HG02943 (cell line): ENCODE measurements around the gene TNS3.

Source experiments
- ATAC-seq: cut with Tn5 transposase; IDR thresholded peaks from one replicate; pipeline ENCODE4 v1.9.1; 2021; ENCODE audit warnings: mild to moderate bottlenecking, low read depth, moderate library complexity; ENCODE audit not compliant: unreplicated experiment

TNS3 gene

DNA sequence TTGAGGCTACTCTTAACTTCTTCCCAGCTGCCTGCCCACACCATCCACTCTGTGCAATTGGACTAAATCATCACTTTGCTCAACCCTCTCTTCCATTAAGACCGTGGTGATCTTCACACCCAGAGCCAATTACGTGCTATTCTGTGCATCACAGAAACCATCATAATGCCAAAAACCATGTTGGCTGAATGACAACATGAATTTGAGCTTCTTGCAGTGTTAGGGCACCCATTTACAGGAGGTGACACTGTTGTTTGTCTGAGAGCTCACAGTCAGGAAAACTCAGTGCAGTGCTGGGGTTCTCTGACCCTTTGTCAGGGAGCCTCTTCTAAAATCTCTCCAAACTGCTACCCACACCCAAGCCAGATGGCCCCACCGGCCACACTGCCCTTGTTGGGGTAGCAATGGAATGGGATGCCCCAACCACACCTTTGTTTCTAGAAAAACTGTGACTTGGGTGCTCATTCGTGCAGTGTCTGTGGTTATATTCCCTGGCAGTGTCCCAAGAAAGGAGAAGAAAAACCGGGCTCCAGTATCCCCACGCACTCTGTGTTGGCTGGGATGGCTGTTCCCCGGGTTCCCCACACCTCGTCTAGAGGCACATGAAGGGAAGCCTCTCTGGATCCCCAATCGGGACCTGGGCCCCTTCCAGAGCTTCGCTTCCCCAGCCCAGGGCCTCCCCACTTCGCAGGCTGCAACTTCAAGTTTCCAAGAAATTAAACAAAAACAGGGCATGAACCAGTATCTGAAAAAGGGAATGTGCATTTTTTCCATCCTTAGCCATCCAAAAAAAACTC, 2.0 kb upstream of the TNS3 start:
- ATAC-seq = no peak

DNA sequence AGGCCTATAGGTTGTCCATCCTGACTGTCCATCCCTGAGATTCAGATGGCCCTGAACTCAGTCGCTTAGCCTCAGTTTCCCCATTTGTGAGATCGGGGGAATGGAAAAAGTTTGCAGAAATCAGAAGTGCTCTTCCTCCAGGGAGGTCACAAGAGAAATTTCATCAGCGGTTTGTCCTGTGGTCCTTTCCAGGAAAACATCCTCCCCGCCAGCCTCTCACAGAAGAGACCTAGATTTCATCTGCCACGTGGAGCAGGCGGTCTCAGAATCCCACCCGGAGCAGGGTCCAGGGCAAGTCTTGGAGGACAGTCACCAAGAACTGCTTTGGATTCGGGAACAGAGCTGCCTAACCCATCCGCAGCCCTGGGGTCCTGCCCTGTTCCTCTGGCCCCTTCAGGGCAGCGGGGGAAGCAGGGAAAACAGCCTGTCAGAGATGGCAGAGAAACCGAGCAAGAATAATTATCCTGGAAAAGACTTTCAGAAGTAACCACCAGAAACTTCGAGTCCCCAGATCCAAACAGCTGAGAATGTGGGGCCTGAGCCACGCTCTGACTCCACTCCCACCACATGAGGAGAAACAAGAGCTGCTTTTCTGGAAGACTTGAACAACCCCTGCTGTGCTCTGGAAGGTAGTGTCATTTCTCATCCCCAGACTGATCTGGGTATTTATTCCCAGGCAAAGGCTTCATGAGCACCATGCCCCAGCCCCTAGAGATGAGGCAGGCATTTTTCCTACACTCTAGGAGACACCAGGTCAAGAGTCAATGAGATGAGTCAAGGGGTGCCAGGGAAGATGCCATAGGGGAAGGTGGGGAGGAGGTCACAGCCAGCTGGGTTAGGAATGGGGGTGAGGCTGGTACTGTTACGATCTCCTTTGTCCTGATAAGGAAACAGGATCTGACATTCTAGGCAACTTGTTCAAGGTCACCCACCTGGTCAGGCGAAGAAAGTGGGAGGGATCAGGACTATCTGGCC, 1.1 kb upstream of the TNS3 start:
- ATAC-seq = no peak

DNA sequence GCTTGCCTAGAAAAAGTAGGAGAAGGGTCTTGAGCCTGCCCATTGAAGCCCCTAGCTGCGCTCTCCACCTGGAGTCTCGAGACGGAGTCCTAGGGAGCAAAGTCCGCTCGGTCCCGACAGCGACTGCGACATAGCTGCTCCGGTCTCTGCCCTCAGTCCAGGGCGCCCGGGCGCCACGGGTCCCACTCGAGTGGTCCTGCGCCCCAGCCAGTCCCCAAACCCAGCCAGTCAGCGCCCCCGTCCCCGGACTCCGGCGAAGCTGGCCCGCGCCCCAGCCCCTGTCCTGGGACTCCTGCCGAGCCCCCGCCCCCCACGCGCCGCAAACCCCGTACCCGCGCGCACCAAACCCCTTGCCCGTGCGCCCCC, 490 bp downstream of the TNS3 start:
- no peak for ATAC-seq

DNA sequence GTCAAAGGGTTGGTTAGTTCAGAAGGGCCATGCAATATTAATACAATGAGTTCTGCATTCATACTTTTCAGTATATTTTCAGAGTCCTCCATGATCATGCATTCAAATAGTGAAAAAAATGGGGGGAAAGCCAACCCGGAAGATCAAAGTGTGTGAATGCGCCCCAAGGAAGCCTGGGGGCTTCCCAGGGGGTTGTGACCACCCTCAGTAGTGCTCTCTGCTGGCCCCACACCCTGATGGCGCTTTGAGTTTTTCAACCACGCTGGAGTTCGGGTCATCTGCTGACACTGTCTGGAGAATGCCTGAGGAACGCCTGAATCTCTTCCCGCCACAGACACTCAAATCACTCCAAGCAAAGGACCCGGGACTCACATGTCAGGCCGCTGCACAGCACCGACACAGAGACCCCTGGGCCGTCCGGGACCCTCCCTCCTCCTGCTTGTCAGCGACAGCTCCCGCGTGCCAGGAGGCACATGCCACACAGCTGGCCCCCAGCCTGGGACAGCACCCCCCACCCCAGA, 1.0 kb downstream of the TNS3 start:
- no peak for ATAC-seq

DNA sequence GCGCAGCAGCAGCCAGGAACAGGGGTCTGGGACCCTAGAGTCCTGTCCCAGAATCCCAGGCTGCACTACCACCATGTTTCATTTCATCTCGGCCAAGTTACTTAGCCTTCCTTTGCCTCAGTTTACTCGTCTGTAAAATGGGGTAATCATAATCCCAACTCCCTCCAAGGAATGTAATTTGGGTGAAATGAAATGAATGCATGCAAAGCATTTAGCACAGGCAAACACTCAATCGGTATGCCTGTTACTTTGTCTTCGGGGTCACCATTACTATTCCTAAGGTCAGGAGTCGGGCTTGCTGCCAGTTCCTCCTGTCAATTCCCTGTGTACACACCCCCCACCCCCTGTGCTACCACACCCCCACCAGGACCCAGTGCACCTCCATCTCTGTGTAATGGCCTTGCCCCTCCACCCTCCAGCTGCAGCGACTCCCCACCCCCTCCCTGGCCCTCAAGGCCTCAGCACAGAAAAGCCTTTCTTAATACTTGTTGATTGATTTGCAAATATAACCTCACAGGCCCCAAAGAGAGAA, 1.7 kb downstream of the TNS3 start:
- no peak for ATAC-seq

DNA sequence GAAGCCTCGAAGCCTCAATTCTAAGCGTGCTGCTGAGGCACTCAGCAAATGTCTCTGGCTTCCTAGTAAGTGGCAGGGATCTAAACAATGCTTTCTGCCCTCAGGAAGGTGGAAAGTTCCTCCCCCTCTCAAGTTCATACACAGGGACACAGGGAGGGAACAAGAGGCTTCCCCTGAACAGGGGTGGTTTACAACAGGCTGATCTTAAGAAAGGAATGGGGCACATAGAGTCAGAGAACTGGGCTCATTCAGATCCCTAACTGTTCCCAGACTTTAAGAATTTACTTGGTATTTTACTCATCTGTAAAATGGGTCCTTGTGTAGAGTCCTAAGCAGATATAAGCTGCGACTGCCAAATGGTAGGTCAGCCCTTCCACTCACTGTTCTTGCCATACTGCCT, 2.5 kb downstream of the TNS3 start:
- no peak for ATAC-seq

DNA sequence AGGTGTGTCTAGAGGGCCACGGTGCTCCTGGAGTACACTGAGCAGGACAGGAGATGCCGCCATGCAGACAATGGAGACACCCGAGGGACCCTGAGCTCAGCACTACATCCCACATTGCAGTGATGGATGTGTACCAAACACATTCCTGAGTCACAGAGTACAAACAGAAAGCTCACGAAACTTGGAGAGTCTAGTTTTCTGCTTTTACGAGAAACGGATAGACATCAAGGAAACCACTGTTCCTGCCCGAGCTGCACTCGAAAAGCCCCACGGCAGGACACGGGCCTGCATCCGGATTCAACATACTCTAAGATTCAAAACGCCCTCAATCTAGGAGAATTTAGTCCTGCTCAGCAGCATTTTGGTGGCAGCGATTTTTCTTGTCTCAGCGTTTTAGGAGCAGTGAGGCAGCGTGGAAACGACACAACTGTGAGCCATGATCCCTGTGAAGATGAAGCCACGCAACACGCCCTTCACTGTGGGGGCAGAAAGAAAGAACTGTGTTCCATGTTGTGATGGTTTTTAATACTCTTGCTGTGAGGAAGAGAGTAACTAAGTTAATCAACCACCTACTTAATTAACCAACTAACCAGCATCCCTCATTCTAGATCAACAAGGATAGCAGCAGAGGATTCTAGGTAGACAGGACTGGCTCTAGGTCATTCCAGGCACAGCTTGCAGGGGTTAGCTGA, 3.2 kb downstream of the TNS3 start:
- ATAC-seq = no peak

DNA sequence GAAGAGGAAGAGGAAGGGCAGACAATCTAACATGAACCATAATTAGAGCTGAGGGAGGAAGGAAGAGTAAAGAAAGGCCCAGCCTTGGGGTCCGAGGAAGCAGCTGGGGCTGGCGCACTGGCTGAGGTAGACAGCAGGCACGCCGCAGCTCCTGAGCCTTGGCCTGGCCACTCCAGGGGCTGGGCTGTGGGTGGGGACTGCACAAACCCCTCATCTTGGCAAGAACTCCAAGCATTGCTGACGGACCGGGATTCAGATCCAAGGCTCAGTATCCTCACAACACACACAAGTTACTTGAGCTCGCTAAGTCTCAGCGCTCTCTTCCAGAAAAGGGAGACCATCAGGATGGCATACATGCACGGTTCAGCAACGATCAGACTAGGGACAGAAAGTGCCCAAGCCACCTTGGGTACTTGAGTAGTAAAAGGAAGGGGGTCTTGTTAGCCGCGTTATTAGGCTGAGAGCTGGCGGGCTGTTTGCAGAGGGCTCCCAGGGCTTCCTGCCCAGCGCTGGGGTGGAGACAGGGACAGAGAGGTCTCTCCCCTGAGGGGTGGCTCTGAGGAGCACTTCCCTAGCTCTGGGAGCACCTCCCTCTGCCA, 4.5 kb downstream of the TNS3 start:
- ATAC-seq = no peak

DNA sequence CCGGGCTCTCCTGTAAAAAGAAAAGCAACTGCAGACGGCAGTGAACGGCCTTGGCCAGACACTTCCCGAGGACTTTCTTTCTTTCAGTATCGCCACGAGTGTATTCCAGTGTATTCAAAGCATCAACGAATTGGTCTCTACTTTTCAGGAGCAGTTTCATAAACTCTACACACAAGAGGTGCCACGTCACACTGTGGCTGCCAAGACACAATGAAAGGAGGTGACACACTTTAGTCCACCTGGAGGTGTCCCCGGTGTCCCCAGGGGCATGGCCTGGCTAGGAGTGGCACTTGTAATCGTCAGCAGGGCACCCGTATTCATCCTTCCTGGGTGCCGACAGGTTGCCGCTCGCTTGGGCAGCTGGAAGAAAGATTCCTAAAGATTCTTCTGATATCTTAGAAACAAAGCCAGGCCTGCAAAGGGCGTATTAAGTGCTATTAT, 5.0 kb downstream of the TNS3 start:
- no peak for ATAC-seq

DNA sequence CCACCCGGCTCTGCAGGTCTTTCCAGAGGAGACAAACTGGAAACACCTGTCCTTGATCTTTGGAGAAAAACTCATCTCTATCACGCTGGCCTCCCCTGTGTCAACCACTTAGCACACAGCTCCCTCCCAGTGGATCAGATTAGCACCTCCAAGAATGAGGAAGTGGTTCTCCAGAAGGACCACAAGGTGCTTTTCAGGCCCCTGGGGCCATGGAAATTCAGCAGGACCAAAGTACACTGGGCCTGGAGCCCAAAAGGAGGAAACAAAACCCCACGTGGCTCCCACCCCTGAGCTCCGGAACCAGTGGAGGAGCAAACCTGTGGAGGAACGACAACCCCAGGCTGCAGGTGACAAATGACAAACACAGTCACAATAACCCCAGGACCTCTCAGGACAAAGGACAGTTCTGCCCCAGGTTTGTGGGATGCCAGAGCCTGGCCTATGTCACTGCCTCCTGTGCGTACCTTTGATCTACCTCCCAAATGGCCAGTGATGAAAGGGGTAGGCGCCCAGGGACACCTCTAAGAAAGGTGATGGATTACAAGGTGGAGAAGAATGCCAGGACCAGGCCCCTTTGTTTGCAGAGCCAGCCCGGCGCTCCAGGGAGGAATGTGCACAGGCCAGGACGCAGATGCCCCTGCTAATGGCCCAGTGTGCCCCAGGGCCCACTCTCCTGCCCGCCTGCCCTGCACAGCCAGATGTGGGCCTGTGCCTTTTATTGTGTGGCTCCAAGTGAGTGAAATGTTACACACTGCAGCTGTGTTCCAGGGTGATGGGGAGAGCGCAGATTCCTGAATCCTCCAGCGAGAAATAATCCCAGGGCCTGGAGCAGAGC, 5.7 kb downstream of the TNS3 start:
- ATAC-seq = no peak

DNA sequence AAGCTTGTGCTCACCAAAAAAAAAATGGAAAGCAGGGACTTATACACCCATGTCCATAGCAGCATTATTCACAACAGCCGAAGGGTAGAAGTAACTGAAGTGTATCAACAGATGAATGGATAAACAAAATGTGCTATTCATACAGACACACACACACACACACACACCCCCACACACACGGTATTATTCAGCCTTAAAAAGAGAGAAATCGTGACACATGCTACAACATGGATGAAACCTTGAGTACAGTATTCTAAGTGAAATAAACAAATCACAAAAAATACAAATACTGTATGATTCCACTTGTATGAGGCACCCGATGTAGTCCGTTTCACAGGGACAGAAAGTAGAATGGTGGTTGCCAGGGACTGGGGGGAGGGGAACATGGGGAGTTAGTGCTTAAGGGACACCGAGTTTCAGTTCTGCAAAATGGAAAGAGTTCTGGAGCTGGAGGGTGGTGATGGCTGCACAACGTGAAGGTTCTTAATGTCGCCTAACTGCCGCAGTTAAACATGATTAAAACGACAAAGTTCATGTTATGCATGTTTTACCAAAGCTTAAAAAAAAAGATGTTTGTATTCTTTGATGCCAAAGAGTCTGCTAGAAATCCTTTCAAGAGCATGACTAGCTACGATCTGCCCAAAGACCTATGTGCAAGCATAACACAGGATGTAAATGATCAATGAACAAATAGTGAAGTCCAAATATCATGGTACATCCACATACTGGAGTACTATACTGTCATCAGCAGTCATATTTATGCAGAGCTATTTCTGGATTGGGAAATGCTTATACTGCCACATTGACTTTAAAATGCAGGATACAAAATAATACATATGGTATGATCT, 7.2 kb downstream of the TNS3 start:
- peak; percentile 87 for ATAC-seq

DNA sequence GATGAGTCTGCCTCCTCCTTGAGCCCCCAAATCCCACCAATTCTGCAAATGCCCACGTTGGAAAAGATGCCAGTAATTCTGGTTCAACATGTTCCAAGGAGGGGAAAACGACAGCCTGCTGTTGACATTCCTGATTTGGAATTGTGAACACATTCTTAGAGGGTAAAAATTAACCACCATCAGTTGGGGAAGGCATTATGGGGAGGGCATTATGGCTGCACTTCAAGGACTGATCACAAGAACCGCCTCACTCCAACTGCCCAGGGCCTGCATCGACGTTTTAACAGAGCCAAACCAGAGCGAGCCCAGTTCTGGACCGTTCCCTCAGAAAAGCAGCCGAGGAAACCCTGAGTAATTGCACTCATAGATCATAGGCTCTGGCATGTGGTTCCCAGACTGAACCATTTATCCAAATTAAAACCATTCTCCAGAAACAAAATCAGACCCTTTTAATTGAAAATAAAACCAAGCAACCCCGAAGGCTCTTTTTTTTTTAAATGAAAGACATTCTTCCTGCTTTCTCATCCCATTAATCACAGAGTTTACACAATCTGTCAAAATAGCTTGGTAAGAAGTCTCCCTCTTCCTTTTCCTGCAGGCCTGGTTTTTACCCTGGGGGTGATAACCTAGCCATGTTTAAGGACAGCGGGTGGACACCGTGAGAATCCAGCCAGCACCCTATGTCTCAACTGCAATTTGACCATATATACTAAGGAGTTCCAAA, 8.0 kb downstream of the TNS3 start:
- ATAC-seq = no peak

DNA sequence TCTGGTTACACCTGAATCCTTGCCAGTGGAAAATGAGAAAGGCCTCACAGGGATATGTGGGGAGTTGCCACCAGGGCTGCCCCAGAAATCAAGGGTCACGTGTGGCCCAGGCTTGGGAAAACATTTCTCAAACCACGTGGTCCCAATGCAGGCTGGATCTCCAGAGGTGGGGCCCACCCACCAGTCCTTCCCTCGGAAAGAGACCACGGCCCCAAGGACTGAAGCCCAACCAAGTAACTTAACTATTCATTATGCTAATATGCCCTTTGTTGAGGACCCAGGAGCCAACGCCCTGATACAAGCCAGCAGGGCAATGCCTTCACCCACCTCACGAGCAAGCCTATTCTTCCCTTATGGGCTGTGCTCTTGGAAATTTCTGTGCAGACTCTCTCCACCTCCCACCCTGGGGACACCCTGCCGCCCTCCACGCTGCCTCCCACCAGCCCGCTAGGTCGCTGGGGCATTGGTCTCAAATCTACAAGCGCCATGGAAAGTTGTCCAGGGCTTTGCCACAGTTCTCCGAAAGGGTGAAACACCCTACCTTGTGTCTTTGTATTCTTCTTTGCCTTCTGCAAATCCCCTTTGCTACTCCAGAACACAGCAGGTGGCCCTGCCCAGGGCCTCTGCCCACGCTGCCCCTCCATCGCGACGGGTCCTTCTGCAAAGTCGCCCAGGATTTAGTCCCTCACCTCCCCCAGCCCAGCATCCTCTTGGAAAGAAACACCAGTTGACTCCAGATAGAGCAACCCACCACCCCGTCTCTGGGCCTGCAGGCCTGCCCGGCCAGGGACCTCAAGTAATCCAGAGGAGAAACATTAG, 8.8 kb downstream of the TNS3 start:
- ATAC-seq = no peak

DNA sequence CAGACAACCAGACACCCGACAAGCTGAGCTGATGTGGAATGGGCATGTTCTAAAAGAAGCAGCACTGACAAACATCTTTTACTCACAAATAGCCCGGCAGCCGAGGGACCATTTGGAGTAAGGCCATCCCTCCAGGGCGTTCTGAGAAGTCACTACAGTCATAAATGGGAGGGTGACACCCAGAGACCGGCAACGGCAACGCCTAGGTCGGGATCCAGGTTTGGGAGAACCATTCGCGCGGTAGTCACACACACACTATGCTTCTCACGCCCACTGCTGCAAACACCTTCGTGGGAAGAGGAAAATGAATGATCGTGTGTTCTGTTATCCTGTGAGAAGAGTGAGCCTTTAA, 9.8 kb downstream of the TNS3 start:
- no peak for ATAC-seq

DNA sequence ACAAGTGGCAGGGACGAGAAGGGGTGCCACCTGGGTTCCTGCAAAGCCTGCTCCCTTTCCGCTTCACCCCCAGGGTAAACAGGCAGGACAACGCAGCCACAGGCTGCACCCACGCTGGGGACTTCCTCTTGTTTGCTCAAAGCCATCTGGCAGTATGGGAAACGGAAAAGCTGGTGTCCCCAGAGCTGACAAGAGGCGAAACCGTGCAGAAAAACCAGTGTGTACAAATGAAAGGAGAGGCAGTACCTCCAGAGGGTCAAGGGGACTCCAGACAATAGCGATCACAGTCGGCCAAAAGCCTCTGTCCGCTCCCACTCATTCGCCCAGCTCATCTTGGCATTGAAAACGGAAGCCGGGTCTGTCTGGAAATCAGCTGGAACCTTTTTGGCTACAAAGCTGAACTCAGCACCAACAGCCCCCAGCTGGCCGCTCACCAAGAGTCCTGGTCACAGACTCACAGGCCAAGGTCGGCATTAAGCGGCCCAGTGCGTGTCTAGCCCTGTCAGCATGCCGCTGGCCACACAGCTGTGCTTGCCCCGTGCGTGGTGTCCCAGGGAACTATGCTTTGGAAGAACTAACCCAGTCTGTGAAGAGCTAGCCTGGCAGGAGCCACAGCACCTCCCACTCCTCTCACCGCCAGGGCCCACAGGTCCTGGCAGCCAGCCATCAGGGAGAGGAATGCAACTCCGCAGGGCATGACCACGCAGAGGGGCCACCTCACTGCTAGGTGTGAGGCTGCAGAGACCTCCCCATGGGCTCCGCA, 10.4 kb downstream of the TNS3 start:
- no peak for ATAC-seq

DNA sequence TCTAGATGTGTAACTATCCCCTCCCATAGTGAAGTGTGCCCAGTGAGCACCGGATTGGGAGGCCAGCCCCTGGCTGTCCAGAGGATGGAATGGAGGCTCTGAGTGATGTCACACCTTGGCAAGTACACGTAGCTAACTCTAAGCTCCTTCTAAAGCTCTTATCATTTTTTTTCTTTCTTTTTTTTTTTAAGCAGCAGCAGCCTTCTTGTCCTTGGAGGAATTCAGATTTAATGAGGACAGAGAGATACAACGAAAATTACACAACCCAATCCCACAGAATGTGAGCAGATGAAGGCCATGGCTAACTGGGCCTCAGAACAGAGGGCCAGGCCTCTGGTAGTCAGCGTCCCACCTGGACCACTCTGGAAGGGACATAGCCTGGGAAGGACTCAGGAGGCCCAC, 11.3 kb downstream of the TNS3 start:
- ATAC-seq = no peak
